Esophagus muscularis mucosa (tissue), 3 donors: ENCODE results near the gene MGAT4A.

ENCODE experiments used
- POLR2A ChIP-seq: fragments of 450-650 bp; IDR thresholded peaks from one replicate; pipeline ENCODE4 v1.6.1; 2017; ENCODE audit warnings: antibody characterized with exemption, moderate library complexity, mild to moderate bottlenecking, low read depth
- TF ChIP-seq, protein P1 (sequence below), 3 experiments: fragments of 200-600 bp in 2 of 3; fragments of 450-650 bp in 1 of 3; sonication (generic) in 2 of 3; IDR thresholded peaks; one replicate each; pipeline ENCODE4 v1.5.1; 2017 to 2019; ENCODE audit warnings: antibody characterized with exemption in 3 of 3, mild to moderate bottlenecking in 2 of 3, moderate library complexity in 1 of 3

- TF ChIP-seq, protein P1, sequence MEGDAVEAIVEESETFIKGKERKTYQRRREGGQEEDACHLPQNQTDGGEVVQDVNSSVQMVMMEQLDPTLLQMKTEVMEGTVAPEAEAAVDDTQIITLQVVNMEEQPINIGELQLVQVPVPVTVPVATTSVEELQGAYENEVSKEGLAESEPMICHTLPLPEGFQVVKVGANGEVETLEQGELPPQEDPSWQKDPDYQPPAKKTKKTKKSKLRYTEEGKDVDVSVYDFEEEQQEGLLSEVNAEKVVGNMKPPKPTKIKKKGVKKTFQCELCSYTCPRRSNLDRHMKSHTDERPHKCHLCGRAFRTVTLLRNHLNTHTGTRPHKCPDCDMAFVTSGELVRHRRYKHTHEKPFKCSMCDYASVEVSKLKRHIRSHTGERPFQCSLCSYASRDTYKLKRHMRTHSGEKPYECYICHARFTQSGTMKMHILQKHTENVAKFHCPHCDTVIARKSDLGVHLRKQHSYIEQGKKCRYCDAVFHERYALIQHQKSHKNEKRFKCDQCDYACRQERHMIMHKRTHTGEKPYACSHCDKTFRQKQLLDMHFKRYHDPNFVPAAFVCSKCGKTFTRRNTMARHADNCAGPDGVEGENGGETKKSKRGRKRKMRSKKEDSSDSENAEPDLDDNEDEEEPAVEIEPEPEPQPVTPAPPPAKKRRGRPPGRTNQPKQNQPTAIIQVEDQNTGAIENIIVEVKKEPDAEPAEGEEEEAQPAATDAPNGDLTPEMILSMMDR (IDR thresholded peaks at IDR 0.05), result no peak
- TF ChIP-seq POLR2A, result no peak
These were observed 132.0 kb downstream of the MGAT4A start for GRCh38 chr2:98598781-98599428.
